Panc1 (cell line): ENCODE results near the gene SIK3.

Experiments
- SIN3A ChIP-seq: IDR thresholded peaks from 2 replicates; pipeline ENCODE4 v1.6.1; 2012; ENCODE audit warnings: low read depth, mild to moderate bottlenecking, low read length, moderate library complexity, borderline replicate concordance; ENCODE audit not compliant: insufficient read depth
- TF ChIP-seq, protein P1 (sequence below): fragments of 450-650 bp; IDR thresholded peaks from 2 replicates; pipeline ENCODE4 v1.5.1; 2017; ENCODE audit warnings: mild to moderate bottlenecking

DNA sequence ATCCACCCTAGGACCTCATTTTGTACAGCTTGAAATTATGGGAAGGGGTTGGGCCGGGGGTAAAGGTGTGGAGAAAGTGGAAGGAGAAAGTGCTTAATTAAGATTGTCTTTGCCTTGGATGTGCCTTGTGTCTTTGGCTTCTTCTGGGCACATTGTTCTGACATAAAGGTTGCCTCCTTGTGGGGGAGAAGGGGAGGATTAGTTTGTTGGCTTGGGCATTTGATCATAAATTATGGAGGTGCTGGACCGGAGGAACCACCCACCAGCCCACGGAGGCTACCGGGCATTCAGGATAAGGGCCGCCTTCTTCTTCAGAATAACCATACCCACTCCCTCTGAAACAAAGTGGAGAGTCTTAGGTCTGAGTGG, 47.1 kb upstream of the SIK3 start:
- TF ChIP-seq, protein P1, sequence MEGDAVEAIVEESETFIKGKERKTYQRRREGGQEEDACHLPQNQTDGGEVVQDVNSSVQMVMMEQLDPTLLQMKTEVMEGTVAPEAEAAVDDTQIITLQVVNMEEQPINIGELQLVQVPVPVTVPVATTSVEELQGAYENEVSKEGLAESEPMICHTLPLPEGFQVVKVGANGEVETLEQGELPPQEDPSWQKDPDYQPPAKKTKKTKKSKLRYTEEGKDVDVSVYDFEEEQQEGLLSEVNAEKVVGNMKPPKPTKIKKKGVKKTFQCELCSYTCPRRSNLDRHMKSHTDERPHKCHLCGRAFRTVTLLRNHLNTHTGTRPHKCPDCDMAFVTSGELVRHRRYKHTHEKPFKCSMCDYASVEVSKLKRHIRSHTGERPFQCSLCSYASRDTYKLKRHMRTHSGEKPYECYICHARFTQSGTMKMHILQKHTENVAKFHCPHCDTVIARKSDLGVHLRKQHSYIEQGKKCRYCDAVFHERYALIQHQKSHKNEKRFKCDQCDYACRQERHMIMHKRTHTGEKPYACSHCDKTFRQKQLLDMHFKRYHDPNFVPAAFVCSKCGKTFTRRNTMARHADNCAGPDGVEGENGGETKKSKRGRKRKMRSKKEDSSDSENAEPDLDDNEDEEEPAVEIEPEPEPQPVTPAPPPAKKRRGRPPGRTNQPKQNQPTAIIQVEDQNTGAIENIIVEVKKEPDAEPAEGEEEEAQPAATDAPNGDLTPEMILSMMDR, result no peak
- TF ChIP-seq SIN3A, result no peak
